ENCODE results near the gene GINS2.
A peak's percentile ranks its signal among the peaks of the same experiment; 100 is the strongest.

GINS2 gene

DNA sequence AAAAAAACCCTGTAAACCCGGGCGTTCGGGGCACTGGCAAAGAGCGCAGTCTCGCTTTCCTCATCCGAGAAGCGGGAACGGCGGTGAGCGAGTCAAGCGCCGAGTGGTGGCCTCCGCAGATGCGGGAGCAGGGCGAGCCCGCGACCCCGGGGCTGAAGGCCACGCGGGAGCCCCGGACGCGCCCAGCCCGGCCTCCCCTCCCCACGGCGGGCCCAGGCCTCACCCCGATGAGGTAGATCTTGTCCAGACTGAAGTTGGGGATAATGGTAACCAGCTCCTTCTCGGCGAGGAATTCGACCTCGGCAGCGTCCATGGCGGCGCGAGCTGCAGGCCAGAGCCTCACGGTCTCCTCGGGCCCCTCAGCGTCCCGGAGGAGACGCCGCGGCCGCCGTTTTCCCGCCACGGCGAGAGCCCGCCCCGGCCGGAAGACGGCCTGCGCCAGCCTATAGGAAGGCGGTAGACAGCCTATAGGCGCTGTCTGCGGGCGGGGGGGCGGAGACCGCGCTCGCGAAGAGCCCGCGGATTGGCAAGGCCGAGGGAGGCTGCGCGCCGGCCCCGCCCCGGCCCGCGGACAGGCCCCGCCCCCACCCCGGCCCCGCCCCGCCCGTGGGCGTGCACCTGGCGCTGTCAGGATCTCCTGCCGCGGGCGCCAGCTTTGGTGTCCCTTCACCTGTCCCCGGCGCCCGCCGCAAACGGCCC is at the start of gene GINS2:
TSS of gene GINS2 (minus strand) at position 369 of the 699 bp plus-strand sequence. CDS start at position 313, 56 bp downstream.
- peak; percentile 70 for DNase-seq

DNA sequence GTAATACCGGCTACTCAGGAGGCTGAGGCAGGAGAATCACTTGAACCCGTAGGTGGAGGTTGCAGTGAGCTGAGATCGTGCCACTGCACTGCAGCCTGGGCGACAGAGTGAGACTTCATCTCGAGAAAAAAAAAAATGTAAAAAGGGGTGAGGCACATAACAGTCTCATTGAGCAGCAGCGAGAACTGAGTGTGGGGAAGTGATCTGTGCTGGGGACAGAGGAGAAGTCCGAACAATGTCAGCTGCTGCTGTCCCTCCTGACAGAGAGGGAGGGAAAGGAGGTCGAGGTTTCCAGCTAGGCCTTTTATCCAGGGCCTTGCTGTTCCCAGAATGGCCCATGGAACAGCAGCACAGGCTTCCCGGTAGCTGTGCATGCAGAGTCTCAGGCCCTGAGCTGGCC is 48.2 kb upstream of the GINS2 start:
- DNase-seq, result no peak

- DNase-seq, result no peak
Measured at GRCh38 chr16:85735946-85736345, 47.2 kb upstream of the GINS2 start.

GRCh38 chr16:85735225-85735635 is 46.5 kb upstream of the GINS2 start:
- DNase-seq, result no peak

GRCh38 chr16:85734311-85735017 is 45.7 kb upstream of the GINS2 start:
- DNase-seq, result no peak

GRCh38 chr16:85733839-85734170 is 45.1 kb upstream of the GINS2 start:
- no peak for DNase-seq

DNA sequence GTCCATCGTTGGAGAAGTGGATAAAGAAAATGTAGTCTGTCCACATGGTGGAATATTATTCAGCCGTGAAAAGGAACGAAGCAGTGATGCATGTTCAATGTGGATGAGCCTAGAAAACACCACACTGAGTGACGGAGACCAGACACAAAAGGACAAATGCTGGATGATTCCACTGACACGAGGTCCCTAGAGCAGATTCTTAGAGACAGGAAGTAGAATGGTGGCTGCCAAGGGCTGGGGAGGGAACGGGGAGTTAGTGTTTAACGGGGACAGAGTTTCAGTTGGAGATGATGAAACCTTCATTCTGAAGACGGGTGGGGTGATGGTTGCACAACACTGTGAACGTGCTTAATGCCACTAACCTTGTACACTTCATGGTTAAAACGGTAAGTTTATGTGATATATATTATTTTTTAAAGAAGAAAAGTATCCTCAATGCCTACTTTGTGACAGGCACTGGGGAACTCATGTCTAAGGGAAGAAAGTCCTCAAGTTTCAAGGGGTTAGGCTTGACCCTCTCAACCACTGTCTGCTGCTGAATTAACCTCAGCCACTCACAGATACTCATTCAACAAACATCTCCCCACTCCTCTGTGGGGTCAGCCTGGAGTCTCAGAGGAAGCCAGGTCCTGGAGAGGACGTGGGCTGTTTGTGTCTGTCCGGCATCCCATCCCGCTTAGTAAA is 44.5 kb upstream of the GINS2 start:
- DNase-seq, result no peak

DNA sequence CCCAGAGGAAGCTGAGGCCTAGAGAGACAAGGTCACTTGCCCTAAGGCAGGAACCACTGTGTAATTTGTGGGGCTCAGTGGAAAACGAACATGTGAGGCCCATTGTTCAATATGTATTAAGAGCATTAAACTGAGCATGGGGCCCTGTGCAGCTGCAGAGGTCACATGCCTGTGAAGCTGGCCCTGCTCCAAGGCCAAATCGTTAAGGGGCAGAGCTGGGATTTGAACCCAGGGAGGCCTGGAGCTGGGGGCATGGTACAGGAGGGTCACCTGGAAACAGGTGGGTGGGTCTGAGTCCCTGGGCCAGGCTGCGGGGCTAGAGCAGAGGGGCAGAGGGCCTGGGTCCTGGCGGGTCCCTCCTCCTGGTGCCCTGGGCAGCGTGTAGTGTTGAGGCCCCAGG is 42.4 kb upstream of the GINS2 start:
- DNase-seq, result no peak

GRCh38 chr16:85730186-85730465 is 41.4 kb upstream of the GINS2 start:
- no peak for DNase-seq

GRCh38 chr16:85729452-85730185 is 40.9 kb upstream of the GINS2 start:
- DNase-seq, result no peak

DNA sequence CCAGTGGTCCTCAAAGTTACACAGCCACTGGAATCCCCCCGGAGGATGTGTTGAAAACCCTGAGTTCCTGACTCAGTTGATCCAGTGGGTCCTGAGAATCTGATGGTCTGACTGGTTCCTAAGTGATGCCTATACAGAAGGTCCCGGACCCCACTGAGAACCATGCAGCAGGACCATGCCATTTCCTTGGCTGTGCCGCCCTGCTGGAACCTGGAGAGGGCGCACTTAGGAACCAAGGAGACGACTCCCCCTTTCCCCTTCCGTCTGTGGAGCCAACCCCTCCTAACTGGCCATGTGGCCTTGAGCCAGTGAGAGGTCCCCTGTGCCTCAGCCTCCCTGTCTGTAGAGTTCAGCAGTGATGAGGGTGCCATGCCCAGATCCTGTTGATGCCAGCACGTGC is 40.1 kb upstream of the GINS2 start:
- DNase-seq, result no peak

GRCh38 chr16:85724936-85725335 is 36.2 kb upstream of the GINS2 start:
- no peak for DNase-seq

- no peak for DNase-seq
Measured at GRCh38 chr16:85724126-85724879, 35.5 kb upstream of the GINS2 start.

DNA sequence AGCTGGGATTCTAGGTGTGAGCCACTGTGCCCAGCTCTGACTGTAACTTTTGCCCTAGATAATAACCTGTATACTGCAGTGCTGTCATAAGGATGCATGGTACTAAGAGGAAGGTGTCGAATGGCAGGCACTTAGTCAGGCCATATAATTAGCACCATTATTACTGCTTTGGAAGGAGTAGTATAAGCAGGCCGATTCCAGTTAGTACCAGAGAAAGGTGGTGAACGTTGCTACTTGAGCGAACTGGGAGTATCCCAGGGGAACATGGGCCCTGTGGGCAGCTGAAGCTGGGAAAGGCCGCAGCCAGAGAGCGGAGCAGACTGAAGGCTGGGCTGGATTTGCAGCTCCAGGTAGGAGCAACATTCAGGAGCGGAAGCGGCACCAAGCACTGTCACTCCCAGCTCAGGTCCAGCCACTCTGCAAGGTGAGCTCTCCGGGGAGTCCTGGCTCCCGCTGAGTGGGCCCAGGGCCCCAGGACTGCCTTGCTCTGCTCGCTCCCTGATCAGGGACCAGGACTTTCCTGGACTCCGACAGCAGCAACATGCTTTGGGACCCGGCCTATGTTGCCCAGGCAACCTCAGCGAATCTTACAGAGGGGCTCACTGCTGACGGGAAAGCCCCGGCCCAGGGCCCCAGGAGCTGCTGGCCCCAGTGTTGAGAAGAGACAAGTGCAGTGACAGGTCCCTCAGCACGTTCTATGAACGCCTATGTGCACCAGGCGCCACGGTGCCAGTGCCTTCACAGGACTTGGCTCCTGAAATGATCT is 33.6 kb upstream of the GINS2 start:
- peak; percentile 81 for DNase-seq

- DNase-seq, result no peak
Measured at GRCh38 chr16:85720302-85720637, 31.5 kb upstream of the GINS2 start.

- DNase-seq, result no peak
Measured at GRCh38 chr16:85719605-85720301, 31.0 kb upstream of the GINS2 start.

- DNase-seq, result no peak
Measured at GRCh38 chr16:85718682-85719081, 29.9 kb upstream of the GINS2 start.

GRCh38 chr16:85718153-85718477 is 29.4 kb upstream of the GINS2 start:
- DNase-seq, result no peak

DNA sequence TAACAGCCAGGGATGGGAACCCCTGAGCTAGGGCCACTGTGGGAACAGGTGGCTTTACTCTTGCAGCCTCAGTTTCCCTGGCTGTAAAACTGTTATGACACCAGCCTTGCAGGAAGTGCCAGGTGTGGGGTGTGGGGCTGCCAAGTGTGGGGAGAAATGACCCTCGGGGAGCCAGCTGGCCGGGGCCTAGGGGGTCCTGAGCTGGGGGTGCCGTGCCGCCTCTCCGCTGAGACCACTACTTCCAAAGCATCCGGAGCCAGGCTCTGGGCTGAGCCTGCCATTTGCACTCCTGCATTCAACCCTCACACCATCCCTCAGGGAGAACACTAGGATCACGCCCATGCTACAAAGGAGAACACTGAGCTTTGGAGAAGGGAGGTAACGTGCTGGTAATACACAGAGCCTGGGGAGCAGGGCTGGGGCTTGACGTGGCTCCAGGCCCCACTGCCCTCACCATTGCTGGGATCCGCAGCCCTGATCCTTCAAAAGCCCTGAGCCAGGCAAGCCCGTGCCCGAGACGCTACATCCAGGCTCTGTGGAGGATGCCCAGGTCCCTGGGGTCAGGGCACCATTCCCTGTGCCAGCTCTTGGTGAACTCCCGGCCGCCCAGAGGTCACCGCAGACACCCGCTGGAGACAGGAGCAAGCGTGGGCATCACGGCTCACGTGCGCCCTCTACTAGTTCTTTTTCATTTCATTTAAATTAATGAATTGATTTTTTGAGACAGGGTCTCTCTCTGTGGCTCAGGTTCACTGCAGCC is 28.8 kb upstream of the GINS2 start:
- peak; percentile 20 for DNase-seq

DNA sequence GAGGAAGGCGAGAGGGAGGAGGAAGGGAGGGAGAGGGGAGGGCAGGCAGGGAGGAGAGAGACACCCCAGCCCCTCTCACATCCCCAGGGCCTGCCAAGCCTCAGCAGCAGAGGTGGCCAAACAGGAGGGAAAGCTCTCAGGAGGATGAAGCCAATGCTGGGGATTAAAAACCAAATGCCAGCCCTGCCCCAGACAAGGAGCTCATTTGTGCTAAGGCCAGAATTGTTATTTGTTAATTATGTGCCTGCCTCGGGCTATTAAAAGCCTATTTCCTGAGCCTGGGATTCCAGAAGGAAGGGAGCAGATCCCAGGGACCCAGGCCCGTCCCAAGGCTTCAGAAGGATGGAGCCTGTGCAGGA is 27.9 kb upstream of the GINS2 start:
- DNase-seq, result no peak

- DNase-seq, result no peak
Measured at GRCh38 chr16:85716022-85716679, 27.4 kb upstream of the GINS2 start.

Measured in NCI-H1436 treated with DMSO at 0.1 percent for 48 hours (cell line).